ENCODE data around the gene C1orf105.

- TF ChIP-seq POLR2A (IDR thresholded peaks at IDR 0.05; ENCODE audit: low read depth, low read length) = no peak
- no peak for TF ChIP-seq CHD2 (IDR thresholded peaks at IDR 0.05; ENCODE audit: borderline replicate concordance, low read depth, low read length)
Observed at GRCh38 chr1:172515927-172516326, 95.4 kb downstream of the C1orf105 start.

Measured in GM12878 (cell line).